ENCODE measurements around the gene MSI2. TPM values are rescaled to one million over a fixed set of nuclear protein-coding genes. Genes with fewer than 3 reads are reported as not detected.
"Not testable (repeated sequence)": the region's sequence is repeated elsewhere in the genome, so short reads cannot be mapped to it uniquely, and the experiment has no call there.

The MSI2 gene
- total RNA-seq, 2 experiments from 2014 or later = 38.8 to 39.0 TPM

- Mint-ChIP-seq H3K27ac (no peak overlapping the region), H3K4me1 (ENCODE audit: low read depth) (peaks cover 52% of the 10 kb centered on the region), H3K36me3 (ENCODE audit: low read depth) (no peaks in the 10 kb centered on the region), H3K9me3 (no peaks in the 10 kb centered on the region), H3K27me3 (ENCODE audit: low read depth) (no peaks in the 10 kb centered on the region), H3K4me3 (no peak overlapping the region)
- CTCF ChIA-PET = interaction anchor here (0.7 to 2.1 kb wide), 4 partner anchors 15 to 244 kb away, joined by 3 to 5 read pairs (median 3); no protein-coding TSS in a partner anchor
- no peak for DNase-seq
- intact Hi-C loops (cut with micrococcal nuclease) = no loop called here
Observed at GRCh38 chr17:57486882-57487301, 230.6 kb downstream of the MSI2 start.

- H3K36me3 Mint-ChIP-seq (ENCODE audit: low read depth) = no peaks in the 10 kb centered on the region
- H3K4me1 Mint-ChIP-seq (ENCODE audit: low read depth) = peaks cover 51% of the 10 kb centered on the region
- no peaks in the 10 kb centered on the region for H3K27me3 Mint-ChIP-seq (ENCODE audit: low read depth)
- CTCF ChIA-PET = interaction anchor here (1.1 to 2.1 kb wide), 3 partner anchors 16 to 359 kb away, joined by 3 to 5 read pairs (median 3); no protein-coding TSS in a partner anchor
- DNase-seq = no peak
- intact Hi-C loops (cut with micrococcal nuclease) = no loop called here
- no peak overlapping the region for H3K27ac Mint-ChIP-seq
- no peak overlapping the region for H3K4me3 Mint-ChIP-seq
- H3K9me3 Mint-ChIP-seq = no peaks in the 10 kb centered on the region
Observed at GRCh38 chr17:57487573-57487972, 231.2 kb downstream of the MSI2 start.

GRCh38 chr17:57488856-57489255, 232.5 kb downstream of the MSI2 start:
- no peak overlapping the region for H3K4me3 Mint-ChIP-seq
- CTCF ChIA-PET = interaction anchor here (2.1 kb wide), 1 partner anchor 245 kb away, joined by 5 read pairs; no protein-coding TSS in a partner anchor
- no peaks in the 10 kb centered on the region for H3K27me3 Mint-ChIP-seq (ENCODE audit: low read depth)
- DNase-seq = no peak
- no peak overlapping the region for H3K27ac Mint-ChIP-seq
- intact Hi-C loops (cut with micrococcal nuclease) = no loop called here
- H3K4me1 Mint-ChIP-seq (ENCODE audit: low read depth) = peaks cover 43% of the 10 kb centered on the region
- H3K36me3 Mint-ChIP-seq (ENCODE audit: low read depth) = peaks cover 4% of the 10 kb centered on the region
- no peaks in the 10 kb centered on the region for H3K9me3 Mint-ChIP-seq

GRCh38 chr17:57489321-57489720, 233.0 kb downstream of the MSI2 start:
- CTCF ChIA-PET = interaction anchor here (0.6 kb wide), 1 partner anchor 80 kb away, joined by 3 read pairs; no protein-coding TSS in a partner anchor
- Mint-ChIP-seq H3K4me3 (no peak overlapping the region), H3K27me3 (ENCODE audit: low read depth) (no peaks in the 10 kb centered on the region), H3K4me1 (ENCODE audit: low read depth) (peaks cover 39% of the 10 kb centered on the region), H3K27ac (no peak overlapping the region), H3K36me3 (ENCODE audit: low read depth) (peaks cover 4% of the 10 kb centered on the region), H3K9me3 (no peaks in the 10 kb centered on the region)
- intact Hi-C loops (cut with micrococcal nuclease) = no loop called here
- DNase-seq = no peak

- H3K27ac Mint-ChIP-seq = no peak overlapping the region
- no peaks in the 10 kb centered on the region for H3K9me3 Mint-ChIP-seq
- H3K27me3 Mint-ChIP-seq (ENCODE audit: low read depth) = no peaks in the 10 kb centered on the region
- intact Hi-C loops (cut with micrococcal nuclease) = no loop called here
- H3K4me1 Mint-ChIP-seq (ENCODE audit: low read depth) = peaks cover 29% of the 10 kb centered on the region
- CTCF ChIA-PET = interaction anchor here (1.3 kb wide), 1 partner anchor 8 kb away, joined by 3 read pairs; no protein-coding TSS in a partner anchor
- DNase-seq = no peak
- H3K36me3 Mint-ChIP-seq (ENCODE audit: low read depth) = peaks cover 4% of the 10 kb centered on the region
- H3K4me3 Mint-ChIP-seq = no peak overlapping the region
Observed at GRCh38 chr17:57490111-57490845, 234.0 kb downstream of the MSI2 start.

DNA sequence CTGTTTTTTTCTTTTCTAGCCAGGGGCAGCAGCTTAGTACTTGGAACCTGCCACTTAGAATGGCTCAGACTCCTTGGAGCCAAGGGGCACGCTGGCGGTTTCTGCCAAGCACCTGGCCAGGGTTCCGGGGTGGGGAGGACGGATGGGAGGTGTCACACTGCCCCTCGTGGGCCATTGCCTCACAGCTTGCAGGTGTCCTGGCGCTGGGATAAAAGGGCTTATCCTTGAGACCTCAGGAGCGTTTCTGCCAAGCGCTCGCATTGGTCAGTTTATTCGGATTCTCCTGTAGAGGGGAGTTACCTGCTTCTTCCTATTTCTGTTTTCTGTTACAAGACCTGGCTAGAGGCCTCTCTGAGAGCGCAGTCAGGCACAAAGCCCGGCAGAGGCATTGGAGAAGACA, 234.6 kb downstream of the MSI2 start:
- no peak for DNase-seq
- intact Hi-C loops (cut with micrococcal nuclease) = no loop called here
- Mint-ChIP-seq H3K4me1 (ENCODE audit: low read depth) (peaks cover 23% of the 10 kb centered on the region), H3K4me3 (no peak overlapping the region), H3K27ac (no peak overlapping the region), H3K36me3 (ENCODE audit: low read depth) (peaks cover 4% of the 10 kb centered on the region), H3K27me3 (ENCODE audit: low read depth) (no peaks in the 10 kb centered on the region), H3K9me3 (no peaks in the 10 kb centered on the region)
- CTCF ChIA-PET = interaction anchor here (1.3 kb wide), 1 partner anchor 9 kb away, joined by 3 read pairs; no protein-coding TSS in a partner anchor

DNA sequence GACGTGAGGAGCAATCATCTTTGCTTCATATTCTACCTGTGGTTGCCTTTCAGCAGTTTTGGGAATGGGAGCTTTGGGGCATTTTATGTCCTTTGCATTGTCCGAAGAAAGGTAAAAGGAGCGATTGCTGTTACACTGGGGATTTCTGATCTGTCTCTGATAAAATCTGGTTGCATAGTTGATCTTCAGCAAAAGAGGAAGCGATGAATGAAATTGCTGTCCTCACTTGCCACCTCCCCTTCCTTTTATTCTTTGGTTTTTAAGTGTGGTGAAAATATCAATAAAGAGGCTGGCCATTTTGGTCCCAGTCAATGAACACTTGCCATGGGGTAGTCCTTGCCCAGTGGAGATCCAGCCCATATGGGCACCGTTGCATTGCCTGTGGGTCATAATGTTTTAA, 236.8 kb downstream of the MSI2 start:
- Mint-ChIP-seq H3K36me3 (ENCODE audit: low read depth) (peaks cover 4% of the 10 kb centered on the region), H3K27me3 (ENCODE audit: low read depth) (no peaks in the 10 kb centered on the region), H3K4me1 (ENCODE audit: low read depth) (peaks cover 19% of the 10 kb centered on the region), H3K27ac (no peak overlapping the region), H3K4me3 (no peak overlapping the region), H3K9me3 (no peaks in the 10 kb centered on the region)
- CTCF ChIA-PET = no interaction called here
- DNase-seq = no peak
- intact Hi-C loops (cut with micrococcal nuclease) = no loop called here

DNA sequence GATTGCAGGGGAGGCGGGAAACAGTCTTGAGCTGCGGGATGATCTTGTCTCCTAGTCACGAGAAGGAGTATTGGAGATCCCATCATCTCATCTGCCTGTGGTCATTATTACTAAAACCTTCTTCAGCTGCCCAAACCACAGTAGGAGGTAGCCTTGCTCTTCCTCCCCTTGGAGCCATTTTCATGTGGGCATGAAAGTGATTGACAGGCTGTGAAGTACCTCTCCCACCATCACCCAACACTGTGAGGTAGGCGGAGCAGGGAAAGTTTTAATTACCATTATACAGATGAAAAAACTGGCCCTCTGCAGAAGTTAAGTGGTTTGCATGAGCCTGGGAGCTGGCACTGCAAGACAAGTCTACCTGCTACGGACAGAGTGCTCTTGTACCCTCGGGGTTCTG, 237.3 kb downstream of the MSI2 start:
- intact Hi-C loops (cut with micrococcal nuclease) = no loop called here
- no peaks in the 10 kb centered on the region for H3K9me3 Mint-ChIP-seq
- CTCF ChIA-PET = no interaction called here
- H3K4me1 Mint-ChIP-seq (ENCODE audit: low read depth) = peaks cover 23% of the 10 kb centered on the region
- H3K27me3 Mint-ChIP-seq (ENCODE audit: low read depth) = no peaks in the 10 kb centered on the region
- no peak overlapping the region for H3K4me3 Mint-ChIP-seq
- H3K27ac Mint-ChIP-seq = no peak overlapping the region
- no peak for DNase-seq
- peaks cover 4% of the 10 kb centered on the region for H3K36me3 Mint-ChIP-seq (ENCODE audit: low read depth)

DNA sequence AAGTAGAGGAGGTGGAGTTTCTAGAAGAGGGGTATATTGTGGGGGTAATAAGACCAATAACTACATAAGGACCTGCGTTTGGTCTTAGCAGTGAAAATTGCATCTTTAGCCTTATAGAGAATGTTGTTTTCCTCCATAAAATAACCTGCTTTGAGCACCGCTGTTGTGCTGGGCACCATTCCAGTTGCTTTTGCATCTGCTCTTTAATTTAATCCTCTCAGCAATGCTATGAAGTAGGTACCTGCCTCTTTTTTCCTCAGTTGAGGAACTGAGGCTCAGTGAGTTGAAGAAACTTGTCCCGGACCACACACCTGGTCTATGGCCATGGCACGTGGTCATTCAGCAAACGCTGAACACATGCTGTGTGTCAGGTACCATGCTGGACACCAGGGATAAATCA, 238.1 kb downstream of the MSI2 start:
- CTCF ChIA-PET = no interaction called here
- no peak overlapping the region for H3K27ac Mint-ChIP-seq
- no peak overlapping the region for H3K4me3 Mint-ChIP-seq
- DNase-seq = no peak
- H3K9me3 Mint-ChIP-seq = no peaks in the 10 kb centered on the region
- no peaks in the 10 kb centered on the region for H3K27me3 Mint-ChIP-seq (ENCODE audit: low read depth)
- H3K36me3 Mint-ChIP-seq (ENCODE audit: low read depth) = peaks cover 4% of the 10 kb centered on the region
- intact Hi-C loops (cut with micrococcal nuclease) = no loop called here
- H3K4me1 Mint-ChIP-seq (ENCODE audit: low read depth) = peaks cover 21% of the 10 kb centered on the region

DNA sequence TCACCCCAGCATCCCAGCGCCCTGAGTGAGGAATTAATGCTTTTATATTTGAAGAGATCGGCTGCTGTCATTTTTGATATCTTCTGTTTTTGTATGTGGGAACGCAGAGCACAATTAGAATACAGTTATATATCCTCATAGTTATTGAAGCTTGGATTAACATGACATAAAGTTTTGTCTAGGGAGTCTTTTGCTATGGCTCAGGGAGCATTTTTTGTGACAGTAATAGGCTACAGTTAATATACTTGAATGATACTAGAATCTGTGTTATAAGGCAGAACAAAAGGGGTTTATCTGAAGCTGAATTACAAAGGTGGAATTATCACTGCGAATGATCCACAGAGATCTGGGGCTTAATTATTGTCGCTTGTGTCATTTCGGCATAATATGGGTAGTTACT, 239.4 kb downstream of the MSI2 start:
- H3K36me3 Mint-ChIP-seq (ENCODE audit: low read depth) = peaks cover 4% of the 10 kb centered on the region
- intact Hi-C loops (cut with micrococcal nuclease) = no loop called here
- H3K27me3 Mint-ChIP-seq (ENCODE audit: low read depth) = no peaks in the 10 kb centered on the region
- H3K4me3 Mint-ChIP-seq = no peak overlapping the region
- peaks cover 27% of the 10 kb centered on the region for H3K4me1 Mint-ChIP-seq (ENCODE audit: low read depth)
- CTCF ChIA-PET = no interaction called here
- H3K9me3 Mint-ChIP-seq = no peaks in the 10 kb centered on the region
- no peak overlapping the region for H3K27ac Mint-ChIP-seq
- no peak for DNase-seq

- peaks cover 26% of the 10 kb centered on the region for H3K4me1 Mint-ChIP-seq (ENCODE audit: low read depth)
- no peak for DNase-seq
- CTCF ChIA-PET = no interaction called here
- H3K9me3 Mint-ChIP-seq = no peaks in the 10 kb centered on the region
- no peaks in the 10 kb centered on the region for H3K27me3 Mint-ChIP-seq (ENCODE audit: low read depth)
- peaks cover 4% of the 10 kb centered on the region for H3K36me3 Mint-ChIP-seq (ENCODE audit: low read depth)
- intact Hi-C loops (cut with micrococcal nuclease) = no loop called here
- no peak overlapping the region for H3K4me3 Mint-ChIP-seq
- no peak overlapping the region for H3K27ac Mint-ChIP-seq
Observed at GRCh38 chr17:57496382-57496781, 240.1 kb downstream of the MSI2 start.

DNA sequence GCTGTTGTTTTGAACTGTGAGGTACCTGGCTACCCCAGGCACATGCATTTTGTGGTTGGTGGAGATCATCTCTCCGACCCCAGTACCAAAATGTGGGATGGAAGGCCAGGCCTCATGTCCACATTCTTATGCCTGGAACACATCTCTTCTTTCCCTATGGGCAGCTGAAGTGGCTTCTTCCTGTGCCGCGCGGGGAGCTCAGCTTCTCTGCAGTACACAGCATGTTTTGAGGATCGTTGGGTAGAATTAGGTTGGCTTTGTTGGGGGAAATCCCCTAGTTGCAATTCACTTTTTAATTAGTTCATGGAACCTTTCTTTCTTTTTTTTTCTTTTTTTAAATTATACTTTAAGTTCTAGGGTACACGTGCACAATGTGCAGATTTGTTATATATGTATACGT, 242.1 kb downstream of the MSI2 start:
- Mint-ChIP-seq H3K27ac (no peak overlapping the region), H3K9me3 (no peaks in the 10 kb centered on the region), H3K4me3 (no peak overlapping the region), H3K36me3 (ENCODE audit: low read depth) (no peaks in the 10 kb centered on the region), H3K27me3 (ENCODE audit: low read depth) (no peaks in the 10 kb centered on the region), H3K4me1 (ENCODE audit: low read depth) (peaks cover 23% of the 10 kb centered on the region)
- no peak for DNase-seq
- intact Hi-C loops (cut with micrococcal nuclease) = no loop called here
- CTCF ChIA-PET = interaction anchor here (0.6 to 0.7 kb wide), 2 partner anchors 41 to 427 kb away, joined by 6 to 12 read pairs; no protein-coding TSS in a partner anchor

- not testable (repeated sequence) for DNase-seq
Observed at GRCh38 chr17:57499221-57499620, 242.9 kb downstream of the MSI2 start.

More at GRCh38 chr17:57499221-57499620, 242.9 kb downstream of the MSI2 start:
- H3K4me3 Mint-ChIP-seq; H3K36me3 Mint-ChIP-seq (ENCODE audit: low read depth); H3K9me3 Mint-ChIP-seq; intact Hi-C loops (cut with micrococcal nuclease); H3K27me3 Mint-ChIP-seq (ENCODE audit: low read depth); H3K27ac Mint-ChIP-seq; CTCF ChIA-PET: not testable (repeated sequence)
- peaks cover 26% of the 10 kb centered on the region for H3K4me1 Mint-ChIP-seq (ENCODE audit: low read depth)

Data from activated naive CD4-positive, alpha-beta T cell treated with anti-CD3 and anti-CD28 coated beads for 36 hours (primary cell).